Activated CD4-positive, alpha-beta T cell treated with anti-CD3 and anti-CD28 coated beads, Interleukin-2, amount 10 ng/mL, durations not matched to agents 24 days and 14 days (primary cell): ENCODE measurements around the gene PLCB1. TPM values are rescaled to one million over a fixed set of nuclear protein-coding genes. Genes with fewer than 3 reads are reported as not detected.

Experiments used
- DNase-seq: peaks from one replicate; pipeline ENCODE4 v3.0.0; 2022
- H3K27ac Mint-ChIP-seq: one replicate; pipeline ENCODE4 v1.8.0; 2022; ENCODE audit warnings: mild to moderate bottlenecking, mixed read lengths
- H3K27me3 Mint-ChIP-seq: one replicate; pipeline ENCODE4 v1.8.0; 2022; ENCODE audit warnings: mixed read lengths
- H3K36me3 Mint-ChIP-seq: one replicate; pipeline ENCODE4 v1.8.0; 2022; ENCODE audit warnings: low read depth, mild to moderate bottlenecking, mixed read lengths
- H3K4me1 Mint-ChIP-seq: one replicate; pipeline ENCODE4 v1.8.0; 2021; ENCODE audit warnings: mixed read lengths
- H3K4me3 Mint-ChIP-seq: one replicate; pipeline ENCODE4 v1.8.0; 2022; ENCODE audit warnings: mild to moderate bottlenecking, moderate library complexity, mixed read lengths
- H3K9me3 Mint-ChIP-seq: one replicate; pipeline ENCODE4 v1.8.0; 2021; ENCODE audit warnings: mixed read lengths
- intact Hi-C: fragments of 100-400 bp; cut with micrococcal nuclease; formaldehyde crosslinking; loops from one replicate; pipeline ENCODE4 v1.15.1; 2023
- total RNA-seq: library from RNA; stranded (reverse); gene quantifications from 2 replicates; pipeline ENCODE4 v1.2.3, GENCODE V29; 2022

Gene PLCB1
- total RNA-seq, 1 donor from 2014 or later, result 1.2 TPM

DNA sequence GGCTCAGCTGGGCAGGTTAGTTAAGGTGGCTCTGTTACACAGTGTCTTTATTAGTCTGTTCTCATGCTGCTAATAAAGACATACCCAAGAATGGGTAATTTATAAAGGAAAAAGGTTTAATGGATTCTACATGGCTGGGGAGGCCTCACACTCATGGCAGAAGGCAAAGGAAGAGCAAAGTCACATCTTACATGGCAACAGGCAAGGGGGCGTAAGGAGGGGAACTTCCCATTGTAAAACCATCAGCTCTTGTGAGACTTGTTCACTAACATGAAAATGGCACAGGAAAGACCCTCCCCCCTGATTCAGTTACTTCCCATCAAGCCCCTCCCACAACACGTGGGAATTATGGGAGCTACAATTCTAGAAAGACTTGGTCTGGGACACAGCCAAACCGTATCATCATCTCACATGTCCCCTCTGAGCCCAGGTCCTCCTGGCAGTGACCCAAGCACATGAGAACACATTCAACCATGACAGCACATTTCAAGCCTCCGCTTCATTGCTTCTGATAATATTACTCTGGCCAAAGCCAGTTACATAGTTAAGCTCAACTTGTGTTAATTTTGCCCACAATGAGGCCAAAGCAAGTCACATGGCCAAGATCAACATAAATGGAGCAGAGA lies 383.9 kb downstream of the PLCB1 start:
- Mint-ChIP-seq H3K27me3 (no peaks in the 10 kb centered on the region), H3K4me3 (no peak overlapping the region), H3K36me3 (no peaks in the 10 kb centered on the region), H3K9me3 (no peaks in the 10 kb centered on the region), H3K27ac (no peak overlapping the region), H3K4me1 (no peaks in the 10 kb centered on the region)
- DNase-seq, result no peak
- intact Hi-C loops, result no loop called here

DNA sequence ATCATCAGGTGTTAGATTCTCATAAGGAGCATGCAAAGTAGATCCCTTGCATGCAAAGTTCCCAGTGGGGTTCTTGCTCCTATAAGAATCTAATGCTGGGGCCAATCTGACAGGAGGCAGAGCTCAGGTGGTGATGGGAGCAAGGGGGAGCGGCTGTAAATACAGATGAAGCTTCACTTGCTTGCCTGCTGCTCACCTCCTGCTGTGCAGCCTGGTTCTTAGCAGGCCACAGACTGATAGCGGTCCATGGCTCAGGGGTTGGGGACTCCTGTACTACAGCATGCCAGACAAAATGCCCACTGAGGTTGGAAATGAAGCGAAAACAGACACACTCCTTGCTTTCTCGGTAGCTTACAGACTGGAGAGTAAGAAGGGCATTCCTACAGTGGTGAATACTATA lies 386.8 kb downstream of the PLCB1 start:
- Mint-ChIP-seq H3K36me3 (no peaks in the 10 kb centered on the region), H3K4me3 (no peak overlapping the region), H3K9me3 (no peaks in the 10 kb centered on the region), H3K27ac (no peak overlapping the region), H3K4me1 (no peaks in the 10 kb centered on the region), H3K27me3 (no peaks in the 10 kb centered on the region)
- intact Hi-C loops, result no loop called here
- no peak for DNase-seq

DNA sequence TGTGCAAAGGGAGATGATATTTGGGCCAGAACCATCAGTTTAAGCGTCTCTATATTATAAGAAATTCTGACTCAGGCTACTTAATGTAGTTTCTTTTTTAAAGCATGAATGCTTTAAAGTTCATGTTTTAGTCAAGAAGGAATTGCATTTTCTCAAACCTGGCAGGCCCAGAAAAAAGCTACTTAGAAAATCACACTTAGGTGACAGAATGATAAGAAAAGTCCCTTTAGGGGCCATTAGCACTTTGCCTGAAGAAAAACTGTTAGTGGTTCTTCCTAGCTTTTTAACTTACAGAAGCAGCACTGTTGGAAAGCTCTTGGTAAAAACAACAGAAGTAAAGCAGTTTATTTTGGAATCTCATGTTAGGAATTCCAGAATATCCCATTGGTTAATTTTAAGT lies 387.8 kb downstream of the PLCB1 start:
- intact Hi-C loops, result no loop called here
- Mint-ChIP-seq H3K4me1 (no peaks in the 10 kb centered on the region), H3K36me3 (no peaks in the 10 kb centered on the region), H3K27ac (no peak overlapping the region), H3K4me3 (no peak overlapping the region), H3K9me3 (no peaks in the 10 kb centered on the region), H3K27me3 (no peaks in the 10 kb centered on the region)
- no peak for DNase-seq

DNA sequence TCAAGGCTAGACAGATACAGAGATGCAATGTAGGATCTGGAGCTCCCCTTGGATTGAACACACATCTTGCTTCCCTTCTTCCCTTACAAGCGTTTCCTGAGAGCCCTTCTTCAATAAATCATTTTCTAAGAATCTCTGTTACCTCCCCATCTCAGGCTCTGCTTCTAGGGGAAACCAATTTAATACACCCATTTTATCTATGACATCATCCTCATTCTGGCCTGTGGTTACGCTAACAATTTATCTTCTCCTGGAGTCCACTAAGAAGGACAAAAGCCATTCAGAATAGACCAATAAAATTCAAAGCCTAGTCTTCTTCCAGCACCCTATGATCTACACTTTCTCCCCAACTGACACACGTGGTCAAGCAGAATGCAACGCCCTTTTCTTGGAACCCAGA lies 390.1 kb downstream of the PLCB1 start:
- Mint-ChIP-seq H3K27ac (no peak overlapping the region), H3K4me1 (no peaks in the 10 kb centered on the region), H3K36me3 (no peaks in the 10 kb centered on the region), H3K4me3 (no peak overlapping the region), H3K27me3 (no peaks in the 10 kb centered on the region), H3K9me3 (no peaks in the 10 kb centered on the region)
- DNase-seq, result no peak
- intact Hi-C loops, result no loop called here

DNA sequence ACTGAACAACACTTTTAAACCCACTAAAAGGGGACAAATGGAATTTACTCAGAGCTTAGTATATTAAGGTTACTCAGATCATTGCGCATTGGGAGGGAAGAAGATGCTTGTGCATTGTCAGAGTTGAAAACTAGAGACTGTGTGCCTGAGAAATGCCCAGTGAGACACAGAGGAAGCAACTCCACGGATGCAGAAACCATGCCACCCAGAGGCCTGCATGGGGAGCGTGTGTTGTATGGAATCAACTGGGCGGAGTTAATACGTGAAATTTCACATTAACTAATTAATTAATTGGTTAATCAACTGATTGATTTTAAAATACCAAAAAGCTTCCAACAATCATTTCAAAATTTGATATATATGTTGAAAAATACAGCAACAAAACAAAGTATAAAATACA lies 391.6 kb downstream of the PLCB1 start:
- intact Hi-C loops, result no loop called here
- Mint-ChIP-seq H3K27ac (no peak overlapping the region), H3K27me3 (no peaks in the 10 kb centered on the region), H3K36me3 (no peaks in the 10 kb centered on the region), H3K9me3 (no peaks in the 10 kb centered on the region), H3K4me3 (no peak overlapping the region), H3K4me1 (no peaks in the 10 kb centered on the region)
- DNase-seq, result no peak

DNA sequence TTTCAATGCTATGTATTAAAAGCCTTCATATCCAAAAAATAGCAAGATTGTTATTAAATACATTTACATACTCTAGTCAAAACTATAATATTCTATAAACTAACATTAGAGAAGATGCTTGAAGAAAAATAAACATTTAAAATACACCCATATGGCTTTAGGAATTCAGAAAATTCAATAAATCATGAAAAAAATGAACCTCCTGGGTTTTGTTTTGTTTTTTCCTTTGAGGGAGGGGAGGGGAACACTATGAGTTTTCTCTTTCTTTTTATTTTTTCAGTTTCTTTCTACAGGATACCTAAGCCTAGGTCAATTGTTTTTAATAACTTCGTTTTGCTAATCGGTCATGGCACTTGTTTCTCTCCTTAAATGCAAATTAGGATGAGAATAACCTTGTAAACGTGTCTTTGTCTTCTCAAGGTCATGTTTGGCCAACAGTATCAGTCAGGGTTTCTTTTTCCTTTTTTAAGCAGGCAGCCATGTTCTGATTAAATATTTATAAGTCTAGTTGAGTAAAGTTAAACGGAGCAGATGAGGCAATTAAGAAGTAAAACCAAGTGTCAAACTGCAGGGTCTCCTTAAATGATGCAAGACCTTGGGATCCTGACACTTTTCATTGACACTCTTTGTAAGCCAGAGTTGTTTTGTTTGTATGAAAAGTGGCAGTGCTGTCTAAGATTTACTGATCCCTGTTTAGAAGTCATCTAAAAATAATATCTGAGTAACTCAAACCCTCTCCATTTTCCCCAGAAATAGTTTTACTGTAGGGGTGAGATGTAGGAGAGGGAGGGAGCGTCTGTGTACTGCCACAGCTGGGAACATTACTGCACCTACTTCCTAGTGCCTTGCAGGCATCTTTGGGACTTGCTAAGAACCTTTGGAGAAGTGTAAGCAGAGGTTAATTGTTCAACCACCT lies 392.3 kb downstream of the PLCB1 start:
- Mint-ChIP-seq H3K27me3 (no peaks in the 10 kb centered on the region), H3K4me1 (no peaks in the 10 kb centered on the region), H3K36me3 (no peaks in the 10 kb centered on the region), H3K4me3 (no peak overlapping the region), H3K27ac (no peak overlapping the region), H3K9me3 (no peaks in the 10 kb centered on the region)
- no peak for DNase-seq
- intact Hi-C loops, result no loop called here

DNA sequence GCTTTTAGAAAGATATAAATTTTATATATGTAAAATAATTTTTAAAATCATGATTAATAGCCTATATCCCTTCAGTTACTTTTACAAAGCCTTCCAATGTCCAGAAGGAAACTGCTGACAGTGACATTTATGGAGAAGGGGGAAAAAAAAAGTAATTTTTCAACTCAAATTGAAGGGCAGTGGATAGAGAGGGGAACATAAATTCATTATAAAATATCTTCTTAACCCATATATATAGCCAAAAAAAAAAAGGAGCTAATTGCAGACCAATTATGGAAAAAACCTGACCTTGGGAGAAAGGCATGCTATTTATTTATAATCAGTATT lies 392.9 kb downstream of the PLCB1 start:
- Mint-ChIP-seq H3K36me3 (no peaks in the 10 kb centered on the region), H3K27ac (no peak overlapping the region), H3K4me3 (no peak overlapping the region), H3K27me3 (no peaks in the 10 kb centered on the region), H3K9me3 (no peaks in the 10 kb centered on the region), H3K4me1 (no peaks in the 10 kb centered on the region)
- DNase-seq, result no peak
- intact Hi-C loops, result no loop called here

DNA sequence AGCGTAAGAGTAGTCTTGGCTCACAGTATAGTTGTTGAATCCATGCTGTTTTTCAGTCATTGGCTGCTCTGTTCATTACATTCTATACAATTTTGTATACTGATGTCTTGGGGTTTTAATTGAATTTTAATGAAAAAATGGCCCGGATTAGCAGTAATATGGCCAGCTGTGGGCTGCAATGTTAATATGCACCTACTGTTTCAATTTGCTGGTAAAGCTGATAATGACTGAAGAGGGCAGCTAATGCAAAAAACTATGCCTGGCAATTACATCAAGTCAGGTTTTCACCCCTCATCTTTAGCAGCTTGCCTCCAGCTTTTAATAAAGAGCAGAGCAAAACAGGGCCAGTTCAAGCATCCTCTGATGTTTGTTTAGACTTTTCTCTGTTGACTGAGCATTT lies 394.5 kb downstream of the PLCB1 start:
- DNase-seq, result no peak
- intact Hi-C loops, result no loop called here
- Mint-ChIP-seq H3K27ac (no peak overlapping the region), H3K27me3 (no peaks in the 10 kb centered on the region), H3K4me3 (no peak overlapping the region), H3K9me3 (no peaks in the 10 kb centered on the region), H3K36me3 (no peaks in the 10 kb centered on the region), H3K4me1 (no peaks in the 10 kb centered on the region)

DNA sequence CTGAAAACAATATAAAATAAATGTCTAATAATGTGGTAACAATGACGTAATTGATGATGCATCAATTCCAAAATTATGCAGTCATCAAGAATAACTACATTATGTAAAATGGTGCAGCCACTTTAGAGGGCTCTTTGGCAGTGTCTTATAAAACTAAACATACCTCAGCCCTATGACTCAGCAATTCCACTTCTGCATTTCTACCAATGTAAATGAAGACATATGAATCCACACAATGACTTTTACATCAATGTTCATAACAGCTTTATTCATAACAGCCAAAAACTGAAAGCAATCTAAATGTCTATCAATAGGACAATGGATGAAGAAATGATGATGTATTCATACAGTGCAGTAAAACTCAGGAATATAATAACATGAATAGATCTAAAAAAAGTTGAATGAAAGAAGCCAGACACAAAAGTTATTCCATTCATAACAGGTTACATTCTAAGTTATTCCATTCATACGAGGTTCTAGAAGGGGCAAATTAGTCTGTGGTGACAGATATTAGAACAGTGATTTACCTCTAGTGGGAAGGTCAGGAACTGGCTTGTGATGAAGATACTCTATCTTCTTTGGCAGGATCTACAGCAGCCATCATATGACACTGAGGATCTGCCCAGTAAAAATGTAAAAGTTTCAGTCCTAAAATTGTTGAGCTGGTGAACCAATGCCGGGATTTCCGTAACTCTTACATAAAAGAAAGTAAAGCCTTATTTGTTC lies 396.1 kb downstream of the PLCB1 start:
- intact Hi-C loops, result no loop called here
- H3K9me3 Mint-ChIP-seq, result no peaks in the 10 kb centered on the region
- H3K4me1 Mint-ChIP-seq, result no peaks in the 10 kb centered on the region
- H3K36me3 Mint-ChIP-seq, result no peaks in the 10 kb centered on the region
- H3K27ac Mint-ChIP-seq, result no peak overlapping the region
- H3K27me3 Mint-ChIP-seq, result no peaks in the 10 kb centered on the region
- H3K4me3 Mint-ChIP-seq, result no peak overlapping the region
- DNase-seq, result no peak

DNA sequence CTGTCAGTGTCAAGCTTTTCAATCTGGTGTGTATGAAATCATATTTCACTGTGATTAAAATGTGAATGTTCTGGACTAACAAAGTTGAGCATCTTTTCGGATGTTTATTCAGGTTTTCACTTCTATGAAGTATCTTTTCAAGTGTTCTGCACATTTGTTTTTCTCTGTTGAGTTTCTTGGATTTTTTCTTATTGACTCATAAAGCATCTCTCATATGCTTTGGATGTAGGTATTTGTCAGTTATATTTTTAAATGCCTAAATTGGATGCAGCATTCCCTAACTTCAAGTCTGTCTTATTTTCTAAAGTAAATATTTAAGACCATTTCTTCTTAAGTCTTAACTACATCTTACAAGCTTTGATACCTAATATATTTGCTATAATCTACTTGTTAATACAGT lies 398.0 kb downstream of the PLCB1 start:
- H3K4me1 Mint-ChIP-seq, result no peaks in the 10 kb centered on the region
- no peaks in the 10 kb centered on the region for H3K36me3 Mint-ChIP-seq
- DNase-seq, result no peak
- no peaks in the 10 kb centered on the region for H3K27me3 Mint-ChIP-seq
- intact Hi-C loops, result no loop called here
- H3K9me3 Mint-ChIP-seq, result no peaks in the 10 kb centered on the region
- no peak overlapping the region for H3K27ac Mint-ChIP-seq
- no peak overlapping the region for H3K4me3 Mint-ChIP-seq

DNA sequence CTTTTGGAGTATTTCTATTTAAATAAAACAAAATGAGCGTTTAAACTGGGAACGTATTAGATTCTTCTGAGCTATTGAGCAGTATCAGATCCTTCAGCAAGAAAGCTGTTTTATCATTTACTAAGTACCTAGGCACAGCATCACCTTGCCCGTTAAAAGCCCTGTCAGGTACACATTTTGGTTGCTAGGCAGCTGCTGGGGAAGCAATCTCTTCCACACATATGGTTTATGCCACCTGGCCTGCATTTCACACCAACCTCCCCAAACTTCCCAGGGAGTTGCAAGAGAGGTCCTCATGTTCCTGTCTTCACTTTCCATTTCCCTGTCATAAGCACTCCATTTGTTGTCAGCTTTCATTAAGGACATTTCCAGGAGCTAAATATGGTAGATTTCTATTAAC lies 400.1 kb downstream of the PLCB1 start:
- intact Hi-C loops, result no loop called here
- Mint-ChIP-seq H3K4me3 (no peak overlapping the region), H3K27ac (no peak overlapping the region), H3K36me3 (no peaks in the 10 kb centered on the region), H3K27me3 (no peaks in the 10 kb centered on the region), H3K9me3 (no peaks in the 10 kb centered on the region), H3K4me1 (no peaks in the 10 kb centered on the region)
- no peak for DNase-seq

DNA sequence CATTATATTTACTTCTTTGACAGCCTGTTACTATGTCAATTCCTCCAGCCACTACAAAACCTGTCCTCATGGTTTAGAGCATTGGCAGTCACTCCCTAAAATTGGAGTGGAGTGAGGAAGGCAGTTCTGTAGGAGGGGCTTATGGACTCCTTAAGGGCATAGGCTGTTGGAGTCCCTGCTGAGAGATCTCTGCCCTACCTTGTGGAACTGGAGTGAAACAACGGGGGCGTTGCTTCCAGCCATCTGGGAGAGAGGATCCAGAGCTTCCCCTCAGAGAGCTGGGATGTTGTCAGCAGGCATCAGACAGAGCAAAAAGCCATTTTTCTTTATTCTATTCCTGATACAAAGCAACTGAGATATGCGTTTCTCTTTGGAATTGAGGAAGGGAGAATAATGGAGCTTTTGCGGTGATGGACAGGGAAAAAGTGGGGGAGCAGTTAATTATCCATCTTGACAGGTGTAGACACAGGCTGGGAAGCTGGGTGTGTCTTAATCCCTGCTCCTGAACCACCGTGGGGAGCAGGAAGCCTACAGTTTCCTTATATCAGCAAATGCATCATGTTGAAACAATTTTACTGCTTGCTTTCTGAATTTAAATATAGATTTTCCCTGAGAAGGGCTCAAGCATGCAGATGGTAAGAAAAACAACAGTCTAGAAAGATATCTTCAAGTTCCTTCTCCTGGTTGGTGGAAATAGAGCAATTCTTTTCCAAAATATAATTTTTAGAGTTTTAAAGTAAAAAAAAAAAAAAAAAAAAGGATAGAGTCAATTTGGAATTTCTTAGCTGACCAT lies 402.5 kb downstream of the PLCB1 start:
- intact Hi-C loops, result no loop called here
- H3K27me3 Mint-ChIP-seq, result no peaks in the 10 kb centered on the region
- H3K9me3 Mint-ChIP-seq, result no peaks in the 10 kb centered on the region
- DNase-seq, result no peak
- H3K36me3 Mint-ChIP-seq, result no peaks in the 10 kb centered on the region
- H3K4me3 Mint-ChIP-seq, result no peak overlapping the region
- H3K4me1 Mint-ChIP-seq, result no peaks in the 10 kb centered on the region
- H3K27ac Mint-ChIP-seq, result no peak overlapping the region

DNA sequence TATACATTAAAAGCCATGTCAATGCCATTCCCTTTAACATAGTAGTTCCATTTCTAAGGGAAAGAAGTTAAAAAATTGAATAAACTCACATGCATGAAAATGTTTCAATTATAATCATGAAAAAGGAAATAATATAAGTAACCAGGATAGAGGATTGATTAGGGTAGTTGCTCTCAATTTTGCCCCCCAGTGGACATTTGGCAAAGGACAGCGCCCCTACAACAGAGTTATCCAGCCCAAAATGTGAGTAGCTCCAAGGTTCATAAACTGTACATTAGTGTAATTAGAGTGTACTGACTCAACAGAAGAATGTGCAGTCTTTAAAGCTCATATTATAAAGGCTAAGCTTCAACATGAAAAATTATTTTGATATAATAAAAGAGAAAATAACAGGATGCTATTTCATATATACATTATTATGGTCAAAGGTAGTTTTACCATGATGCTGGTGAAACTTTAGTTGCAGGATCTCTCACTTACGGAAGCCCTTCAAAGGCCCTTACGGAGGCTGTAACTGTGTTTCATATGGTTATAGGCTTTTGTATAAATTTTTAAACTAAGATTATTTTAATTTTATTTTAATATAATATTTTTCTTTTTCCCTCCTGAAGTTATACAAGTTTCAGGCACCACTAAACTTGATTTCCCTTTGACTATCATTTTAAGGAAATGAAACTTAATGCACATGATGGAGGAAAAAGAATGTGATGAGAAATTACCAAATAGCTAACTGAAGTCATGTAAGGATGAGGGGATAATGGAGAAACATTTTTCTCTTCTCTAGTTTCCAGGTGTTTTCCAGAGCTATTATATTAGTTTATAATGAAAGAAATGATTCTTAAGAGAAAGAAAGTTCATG lies 403.6 kb downstream of the PLCB1 start:
- Mint-ChIP-seq H3K4me3 (no peak overlapping the region), H3K27ac (no peak overlapping the region), H3K4me1 (no peaks in the 10 kb centered on the region), H3K27me3 (no peaks in the 10 kb centered on the region), H3K9me3 (no peaks in the 10 kb centered on the region), H3K36me3 (no peaks in the 10 kb centered on the region)
- intact Hi-C loops, result no loop called here
- DNase-seq, result no peak
